Measurements from ENCODE around the gene HK2. TPM values are rescaled to one million over a fixed set of nuclear protein-coding genes. Genes with fewer than 3 reads are reported as not detected.

HK2 gene
- total RNA-seq, 2 experiments from 2014 or later: 7.7 to 8.9 TPM

DNA sequence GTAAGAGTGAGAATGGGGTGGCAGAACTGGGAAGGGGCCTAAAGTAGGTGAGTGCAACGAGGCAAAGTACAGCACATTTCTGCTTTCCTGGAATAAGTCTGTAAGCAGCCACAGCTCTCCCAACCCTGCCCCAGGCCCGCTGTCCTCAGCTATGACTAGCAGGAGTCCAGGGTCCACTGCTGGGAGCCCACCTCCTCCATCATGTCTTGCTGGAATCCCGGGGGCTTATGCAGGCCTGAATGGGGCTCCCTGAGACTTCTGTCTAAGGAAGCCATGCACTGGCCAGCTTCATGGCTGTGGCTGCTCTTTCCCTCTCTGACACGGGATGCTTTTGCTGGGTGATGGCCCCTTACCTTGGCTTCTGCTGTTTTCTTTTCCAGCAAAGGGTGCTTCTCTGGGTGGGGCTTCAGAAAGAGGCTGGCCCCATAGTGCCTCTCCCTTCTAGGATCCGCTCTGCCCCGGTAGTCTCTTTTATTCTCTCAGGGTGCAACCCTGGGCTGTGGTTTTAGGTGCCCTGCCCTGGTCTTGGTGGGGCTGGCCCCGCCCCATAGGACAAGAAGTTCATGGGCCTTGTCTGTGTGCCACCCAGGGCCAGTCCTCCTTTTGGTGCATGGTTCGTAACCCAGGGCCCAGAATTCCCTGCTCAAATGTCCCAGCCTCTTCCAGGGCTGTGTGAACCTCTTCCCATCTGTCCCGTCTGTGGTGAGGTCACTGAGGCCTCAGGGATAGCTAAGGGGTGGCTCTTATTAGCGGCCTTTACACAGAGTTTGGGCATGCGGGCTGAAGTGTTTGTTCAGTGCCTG lies 90.7 kb downstream of the HK2 start:
- no peaks in the 10 kb centered on the region for H3K9me3 ChIP-seq (ENCODE audit: control insufficient read depth in 1 of 2, insufficient read depth in 1 of 2, low read length in 2 of 2)
- Mint-ChIP-seq H3K4me1 (ENCODE audit: low read depth) (peaks cover 6% of the 10 kb centered on the region), H3K27me3 (no peaks in the 10 kb centered on the region), H3K27ac (no peak overlapping the region), H3K4me3 (no peak overlapping the region), H3K36me3 (ENCODE audit: low read depth) (peaks cover 6% of the 10 kb centered on the region), H3K9me3 (peaks cover 4% of the 10 kb centered on the region)
- no peaks in the 10 kb centered on the region for H3K27me3 ChIP-seq (ENCODE audit: control insufficient read depth in 1 of 2, insufficient read depth in 2 of 2, low read length in 2 of 2)
- intact Hi-C loops (cut with DNase I, micrococcal nuclease): loop anchor here in 1 of 2 experiments (5.0 kb wide), 1 partner anchor 318 kb away; no protein-coding TSS in a partner anchor
- peaks cover 5% of the 10 kb centered on the region for H3K4me1 ChIP-seq (ENCODE audit: insufficient read depth, low read length)
- H3K36me3 ChIP-seq (ENCODE audit: insufficient read depth, low read length): no peaks in the 10 kb centered on the region
- DNase-seq: no peak
- ChIA-PET POLR2A (no interaction called here), CTCF (no interaction called here)
- H3K27ac ChIP-seq (ENCODE audit: low read depth in 1 of 2, low read length in 2 of 2): no peak overlapping the region
- no peak overlapping the region for H3K4me3 ChIP-seq (ENCODE audit: low read length)
- no peak for ATAC-seq (ENCODE audit: poor library complexity)
- TF ChIP-seq, protein P1, sequence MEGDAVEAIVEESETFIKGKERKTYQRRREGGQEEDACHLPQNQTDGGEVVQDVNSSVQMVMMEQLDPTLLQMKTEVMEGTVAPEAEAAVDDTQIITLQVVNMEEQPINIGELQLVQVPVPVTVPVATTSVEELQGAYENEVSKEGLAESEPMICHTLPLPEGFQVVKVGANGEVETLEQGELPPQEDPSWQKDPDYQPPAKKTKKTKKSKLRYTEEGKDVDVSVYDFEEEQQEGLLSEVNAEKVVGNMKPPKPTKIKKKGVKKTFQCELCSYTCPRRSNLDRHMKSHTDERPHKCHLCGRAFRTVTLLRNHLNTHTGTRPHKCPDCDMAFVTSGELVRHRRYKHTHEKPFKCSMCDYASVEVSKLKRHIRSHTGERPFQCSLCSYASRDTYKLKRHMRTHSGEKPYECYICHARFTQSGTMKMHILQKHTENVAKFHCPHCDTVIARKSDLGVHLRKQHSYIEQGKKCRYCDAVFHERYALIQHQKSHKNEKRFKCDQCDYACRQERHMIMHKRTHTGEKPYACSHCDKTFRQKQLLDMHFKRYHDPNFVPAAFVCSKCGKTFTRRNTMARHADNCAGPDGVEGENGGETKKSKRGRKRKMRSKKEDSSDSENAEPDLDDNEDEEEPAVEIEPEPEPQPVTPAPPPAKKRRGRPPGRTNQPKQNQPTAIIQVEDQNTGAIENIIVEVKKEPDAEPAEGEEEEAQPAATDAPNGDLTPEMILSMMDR (IDR thresholded peaks at IDR 0.05): no peak

DNA sequence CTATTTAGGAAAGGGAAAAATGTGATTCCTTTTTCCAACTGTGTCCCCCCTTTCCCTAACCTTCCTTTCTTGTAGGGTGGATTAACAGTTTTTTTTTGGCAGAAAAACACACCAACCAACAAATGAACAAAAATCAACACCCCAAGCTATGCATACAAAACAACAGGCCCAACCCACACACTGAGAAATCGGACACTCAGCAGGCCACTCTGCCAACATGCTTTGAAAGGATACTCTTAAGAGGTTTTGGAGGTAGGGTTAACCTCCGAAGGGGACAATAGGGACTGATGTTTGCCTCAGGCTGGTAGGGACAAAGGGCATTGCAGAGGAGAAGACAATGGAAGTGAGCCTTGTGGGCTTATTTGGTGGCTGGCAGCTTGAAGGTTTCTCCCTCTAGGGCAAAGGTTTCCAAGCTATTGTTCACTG lies 91.4 kb downstream of the HK2 start:
- ChIA-PET CTCF (no interaction called here), POLR2A (no interaction called here)
- Histone ChIP-seq H3K36me3 (ENCODE audit: insufficient read depth, low read length) (no peaks in the 10 kb centered on the region), H3K4me1 (ENCODE audit: insufficient read depth, low read length) (no peaks in the 10 kb centered on the region), H3K4me3 (ENCODE audit: low read length) (no peak overlapping the region), H3K9me3 (ENCODE audit: control insufficient read depth in 1 of 2, insufficient read depth in 1 of 2, low read length in 2 of 2) (no peaks in the 10 kb centered on the region), H3K27me3 (ENCODE audit: control insufficient read depth in 1 of 2, insufficient read depth in 2 of 2, low read length in 2 of 2) (no peaks in the 10 kb centered on the region), H3K27ac (ENCODE audit: low read depth in 1 of 2, low read length in 2 of 2) (no peak overlapping the region)
- TF ChIP-seq, protein P1 (IDR thresholded peaks at IDR 0.05): no peak
- Mint-ChIP-seq H3K4me3 (no peak overlapping the region), H3K27me3 (no peaks in the 10 kb centered on the region), H3K4me1 (ENCODE audit: low read depth) (no peaks in the 10 kb centered on the region), H3K27ac (no peak overlapping the region), H3K9me3 (peaks cover 4% of the 10 kb centered on the region), H3K36me3 (ENCODE audit: low read depth) (peaks cover 7% of the 10 kb centered on the region)
- intact Hi-C loops (cut with DNase I, micrococcal nuclease): no loop called here
- ATAC-seq (ENCODE audit: poor library complexity) (no peak), DNase-seq (no peak)

DNA sequence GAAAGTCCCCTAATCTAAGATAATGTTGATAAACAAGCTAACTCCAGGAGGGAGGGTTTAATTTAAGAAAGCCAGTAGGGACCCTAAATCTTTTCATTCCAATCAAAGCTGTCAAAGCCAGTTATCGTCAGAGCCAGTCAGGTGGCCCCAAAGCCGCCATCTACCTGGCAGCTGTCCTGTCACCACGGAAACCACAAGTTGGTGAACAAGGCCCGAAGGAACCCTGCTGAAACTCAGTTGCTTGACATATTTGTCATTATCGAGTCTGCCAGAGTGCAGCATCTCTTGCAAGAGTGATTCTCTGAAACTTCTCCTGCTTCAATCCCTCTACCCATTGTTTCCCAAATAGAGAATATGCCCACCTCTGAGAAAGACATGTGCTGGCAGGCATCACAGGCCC lies 93.7 kb downstream of the HK2 start:
- no peak overlapping the region for H3K4me3 Mint-ChIP-seq
- TF ChIP-seq, protein P1 (IDR thresholded peaks at IDR 0.05): no peak
- H3K27ac ChIP-seq (ENCODE audit: low read depth in 1 of 2, low read length in 2 of 2): no peak overlapping the region
- no peaks in the 10 kb centered on the region for H3K36me3 ChIP-seq (ENCODE audit: insufficient read depth, low read length)
- H3K27me3 ChIP-seq (ENCODE audit: control insufficient read depth in 1 of 2, insufficient read depth in 2 of 2, low read length in 2 of 2): no peaks in the 10 kb centered on the region
- H3K4me1 ChIP-seq (ENCODE audit: insufficient read depth, low read length): no peaks in the 10 kb centered on the region
- ChIA-PET CTCF (no interaction called here), POLR2A (no interaction called here)
- ATAC-seq (ENCODE audit: poor library complexity) (no peak), DNase-seq (no peak)
- intact Hi-C loops (cut with DNase I, micrococcal nuclease): no loop called here
- peaks cover 22% of the 10 kb centered on the region for H3K36me3 Mint-ChIP-seq (ENCODE audit: low read depth)
- no peak overlapping the region for H3K4me3 ChIP-seq (ENCODE audit: low read length)
- no peaks in the 10 kb centered on the region for H3K4me1 Mint-ChIP-seq (ENCODE audit: low read depth)
- peaks cover 4% of the 10 kb centered on the region for H3K9me3 Mint-ChIP-seq
- H3K9me3 ChIP-seq (ENCODE audit: control insufficient read depth in 1 of 2, insufficient read depth in 1 of 2, low read length in 2 of 2): no peaks in the 10 kb centered on the region
- peaks cover 2% of the 10 kb centered on the region for H3K27me3 Mint-ChIP-seq
- no peak overlapping the region for H3K27ac Mint-ChIP-seq

Measured in CD4-positive, alpha-beta T cell (primary cell).